H1 (cell line): ENCODE results near the gene RBM19.

Source experiments
- ATF3 ChIP-seq: IDR thresholded peaks from 2 replicates; pipeline ENCODE4 v1.6.1; 2011; ENCODE audit warnings: low read depth, mild to moderate bottlenecking, low read length; ENCODE audit not compliant: insufficient read depth
- CTCF ChIP-seq, 3 experiments: IDR thresholded peaks; 1 replicate in 2 of 3; 2 replicates in 1 of 3; pipeline versions ENCODE4 v1.5.1 to v1.6.1; 2011; ENCODE audit warnings: low read length in 3 of 3, mild to moderate bottlenecking in 3 of 3, inconsistent platforms in 2 of 3, low read depth in 1 of 3, moderate library complexity in 1 of 3; ENCODE audit not compliant: insufficient read depth in 1 of 3; ENCODE audit errors: control extremely low read depth in 1 of 3
- JUND ChIP-seq: IDR thresholded peaks from 2 replicates; pipeline ENCODE4 v1.6.1; 2011; ENCODE audit warnings: mild to moderate bottlenecking, improper control_type of control experiment, low read length
- POLR2A ChIP-seq, 2 experiments: IDR thresholded peaks; 1 replicate in 1 of 2; 2 replicates in 1 of 2; pipeline ENCODE4 v1.6.1; 2011; ENCODE audit warnings: low read depth in 2 of 2, low read length in 2 of 2, mild to moderate bottlenecking in 2 of 2; ENCODE audit errors: control extremely low read depth in 1 of 2
- TAF1 ChIP-seq: IDR thresholded peaks from 2 replicates; pipeline ENCODE4 v1.6.1; 2011; ENCODE audit warnings: mild to moderate bottlenecking, low read depth, low read length
- ZNF274 ChIP-seq: IDR thresholded peaks from 2 replicates; pipeline ENCODE4 v1.7.0; 2012; ENCODE audit warnings: low read length, borderline replicate concordance; ENCODE audit errors: extremely low read depth
- TF ChIP-seq, protein P1 (sequence below): IDR thresholded peaks from 2 replicates; pipeline ENCODE4 v1.6.1; 2012; ENCODE audit warnings: low read length, inconsistent platforms

- TF ChIP-seq JUND: no peak
- TF ChIP-seq, protein P1, sequence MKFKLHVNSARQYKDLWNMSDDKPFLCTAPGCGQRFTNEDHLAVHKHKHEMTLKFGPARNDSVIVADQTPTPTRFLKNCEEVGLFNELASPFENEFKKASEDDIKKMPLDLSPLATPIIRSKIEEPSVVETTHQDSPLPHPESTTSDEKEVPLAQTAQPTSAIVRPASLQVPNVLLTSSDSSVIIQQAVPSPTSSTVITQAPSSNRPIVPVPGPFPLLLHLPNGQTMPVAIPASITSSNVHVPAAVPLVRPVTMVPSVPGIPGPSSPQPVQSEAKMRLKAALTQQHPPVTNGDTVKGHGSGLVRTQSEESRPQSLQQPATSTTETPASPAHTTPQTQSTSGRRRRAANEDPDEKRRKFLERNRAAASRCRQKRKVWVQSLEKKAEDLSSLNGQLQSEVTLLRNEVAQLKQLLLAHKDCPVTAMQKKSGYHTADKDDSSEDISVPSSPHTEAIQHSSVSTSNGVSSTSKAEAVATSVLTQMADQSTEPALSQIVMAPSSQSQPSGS: no peak
- TF ChIP-seq CTCF (IDR thresholded peaks at IDR 0.05; ENCODE audit: control extremely low read depth in 1 of 3, insufficient read depth in 1 of 3, low read depth in 1 of 3, low read length in 3 of 3): no peak
- no peak for TF ChIP-seq ATF3
- TF ChIP-seq TAF1: no peak
- TF ChIP-seq ZNF274: no peak
- TF ChIP-seq POLR2A (IDR thresholded peaks at IDR 0.05; ENCODE audit: control extremely low read depth in 1 of 2, low read depth in 2 of 2, low read length in 2 of 2): no peak
Observed at GRCh38 chr12:113835896-113836295, 130.2 kb downstream of the RBM19 start.
